SK-N-SH treated with all-trans-retinoic acid at 6 μM for 48 hours (cell line): ENCODE data around the gene C20orf202.

Source experiments
- ATAC-seq: fragments of 200-7000 bp; cut with Tn5 transposase; 3 replicates; pipeline ENCODE4 v1.9.1; 2020; ENCODE audit warnings: mild to moderate bottlenecking, moderate library complexity
- ARNTL ChIP-seq: fragments of 450-650 bp; formaldehyde crosslinking; IDR thresholded peaks from 2 replicates; pipeline ENCODE4 v1.5.0; 2020; ENCODE audit warnings: low read depth, mild to moderate bottlenecking, moderate library complexity, borderline replicate concordance
- BACH2 ChIP-seq: fragments of 250-450 bp; sonication (Bioruptor Pico); IDR thresholded peaks from 2 replicates; pipeline ENCODE4 v1.9.0; 2021; ENCODE audit warnings: mild to moderate bottlenecking, borderline replicate concordance
- CSDC2 ChIP-seq: fragments of 250-450 bp; sonication (Bioruptor Pico); IDR thresholded peaks from 2 replicates; pipeline ENCODE4 v1.5.0; 2020; ENCODE audit warnings: mild to moderate bottlenecking, moderate library complexity
- ESRRG ChIP-seq: fragments of 250-450 bp; sonication (Bioruptor Pico); IDR thresholded peaks from 2 replicates; pipeline ENCODE4 v1.6.1; 2021; ENCODE audit warnings: mild to moderate bottlenecking
- GLIS3 ChIP-seq: fragments of 250-450 bp; sonication (Bioruptor Pico); IDR thresholded peaks from 2 replicates; pipeline ENCODE4 v1.5.0; 2020; ENCODE audit warnings: mild to moderate bottlenecking, moderate library complexity
- ISL1 ChIP-seq: fragments of 250-450 bp; sonication (Bioruptor Pico); IDR thresholded peaks from 2 replicates; pipeline ENCODE4 v2.1.2; 2022; ENCODE audit warnings: mild to moderate bottlenecking, moderate library complexity
- OSR1 ChIP-seq: fragments of 250-450 bp; sonication (Bioruptor Pico); IDR thresholded peaks from 2 replicates; pipeline ENCODE4 v1.8.0; 2022; ENCODE audit warnings: moderate library complexity, mild to moderate bottlenecking, inconsistent platforms
- PATZ1 ChIP-seq: fragments of 250-450 bp; sonication (Bioruptor Pico); IDR thresholded peaks from 2 replicates; pipeline ENCODE4 v1.8.0; 2020; ENCODE audit warnings: mild to moderate bottlenecking, moderate library complexity, borderline replicate concordance
- POU6F1 ChIP-seq: fragments of 250-450 bp; sonication (Bioruptor Pico); IDR thresholded peaks from 2 replicates; pipeline ENCODE4 v1.8.0; 2021; ENCODE audit warnings: low read depth, mild to moderate bottlenecking, moderate library complexity, borderline replicate concordance
- PPARA ChIP-seq: fragments of 250-450 bp; sonication (Bioruptor Pico); IDR thresholded peaks from 2 replicates; pipeline ENCODE4 v1.5.0; 2020; ENCODE audit warnings: mild to moderate bottlenecking, borderline replicate concordance
- SNAI2 ChIP-seq: fragments of 250-450 bp; sonication (Bioruptor Pico); IDR thresholded peaks from 2 replicates; pipeline ENCODE4 v1.5.0; 2020; ENCODE audit warnings: mild to moderate bottlenecking, moderate library complexity
- TCF4 ChIP-seq: fragments of 250-450 bp; sonication (Bioruptor Pico); IDR thresholded peaks from 2 replicates; pipeline ENCODE4 v1.8.0; 2021; ENCODE audit warnings: mild to moderate bottlenecking, moderate library complexity, borderline replicate concordance
- TOX ChIP-seq: fragments of 250-450 bp; sonication (Bioruptor Pico); IDR thresholded peaks from 2 replicates; pipeline ENCODE4 v1.8.0; 2021; ENCODE audit warnings: mild to moderate bottlenecking, moderate library complexity, borderline replicate concordance
- TSHZ2 ChIP-seq: fragments of 250-450 bp; sonication (Bioruptor Pico); IDR thresholded peaks from 2 replicates; pipeline ENCODE4 v1.5.0; 2020; ENCODE audit warnings: mild to moderate bottlenecking, moderate library complexity
- ZC3H10 ChIP-seq: fragments of 250-450 bp; sonication (Bioruptor Pico); IDR thresholded peaks from 2 replicates; pipeline ENCODE4 v1.5.1; 2021; ENCODE audit warnings: mild to moderate bottlenecking, moderate library complexity
- ZFP3 ChIP-seq: fragments of 250-450 bp; sonication (Bioruptor Pico); IDR thresholded peaks from 2 replicates; pipeline ENCODE4 v1.5.0; 2020; ENCODE audit warnings: mild to moderate bottlenecking, moderate library complexity
- ZFP30 ChIP-seq: fragments of 450-650 bp; formaldehyde crosslinking; IDR thresholded peaks from 2 replicates; pipeline ENCODE4 v1.5.0; 2022; ENCODE audit warnings: mild to moderate bottlenecking, moderate library complexity
- ZNF70 ChIP-seq: fragments of 450-650 bp; formaldehyde crosslinking; IDR thresholded peaks from 2 replicates; pipeline ENCODE4 v1.5.0; 2020; ENCODE audit warnings: mild to moderate bottlenecking, moderate library complexity
- ZNF8 ChIP-seq: fragments of 450-650 bp; formaldehyde crosslinking; IDR thresholded peaks from 2 replicates; pipeline ENCODE4 v1.5.0; 2020; ENCODE audit warnings: mild to moderate bottlenecking, moderate library complexity
- TF ChIP-seq, protein P1 (sequence below): fragments of 250-450 bp; sonication (Bioruptor Pico); IDR thresholded peaks from 2 replicates; pipeline ENCODE4 v1.5.1; 2020; ENCODE audit warnings: low read depth, mild to moderate bottlenecking, moderate library complexity

Gene C20orf202

DNA sequence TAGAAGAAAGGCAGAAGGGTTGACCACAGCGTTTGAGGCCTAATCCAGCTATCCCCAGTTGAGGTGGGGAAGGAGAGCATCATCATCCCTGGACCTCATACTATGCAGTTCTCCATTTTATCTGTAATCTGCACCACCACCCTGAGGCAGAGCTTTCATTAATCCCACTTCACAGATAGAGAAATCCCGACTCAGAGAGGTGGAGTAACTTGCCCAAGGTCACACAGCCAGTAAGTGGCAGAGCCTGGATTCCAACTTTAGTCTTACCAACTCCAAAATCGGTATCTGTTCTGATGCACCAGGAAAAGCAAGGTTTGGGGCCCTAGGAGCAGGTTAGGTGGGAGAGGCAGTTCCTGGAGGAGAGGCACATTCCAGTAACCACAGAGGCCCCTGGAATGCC is 25.2 kb upstream of the C20orf202 start:
- TF ChIP-seq, protein P1, sequence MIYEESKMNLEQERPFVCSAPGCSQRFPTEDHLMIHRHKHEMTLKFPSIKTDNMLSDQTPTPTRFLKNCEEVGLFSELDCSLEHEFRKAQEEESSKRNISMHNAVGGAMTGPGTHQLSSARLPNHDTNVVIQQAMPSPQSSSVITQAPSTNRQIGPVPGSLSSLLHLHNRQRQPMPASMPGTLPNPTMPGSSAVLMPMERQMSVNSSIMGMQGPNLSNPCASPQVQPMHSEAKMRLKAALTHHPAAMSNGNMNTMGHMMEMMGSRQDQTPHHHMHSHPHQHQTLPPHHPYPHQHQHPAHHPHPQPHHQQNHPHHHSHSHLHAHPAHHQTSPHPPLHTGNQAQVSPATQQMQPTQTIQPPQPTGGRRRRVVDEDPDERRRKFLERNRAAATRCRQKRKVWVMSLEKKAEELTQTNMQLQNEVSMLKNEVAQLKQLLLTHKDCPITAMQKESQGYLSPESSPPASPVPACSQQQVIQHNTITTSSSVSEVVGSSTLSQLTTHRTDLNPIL (CRISPR knock-in tag): no peak
- TF ChIP-seq ZNF8 (no peak), PATZ1 (CRISPR knock-in tag) (no peak), CSDC2 (CRISPR knock-in tag) (no peak), ZC3H10 (CRISPR knock-in tag) (no peak), OSR1 (CRISPR knock-in tag) (no peak), ISL1 (CRISPR knock-in tag) (no peak), TCF4 (CRISPR knock-in tag) (no peak), ZFP3 (CRISPR knock-in tag) (no peak), PPARA (CRISPR knock-in tag) (no peak), SNAI2 (CRISPR knock-in tag) (no peak), ZNF70 (CRISPR knock-in tag) (no peak), TOX (CRISPR knock-in tag) (no peak), ESRRG (CRISPR knock-in tag) (no peak)
- TF ChIP-seq, all 23 proteins: peak for 0
- ATAC-seq: no peak

DNA sequence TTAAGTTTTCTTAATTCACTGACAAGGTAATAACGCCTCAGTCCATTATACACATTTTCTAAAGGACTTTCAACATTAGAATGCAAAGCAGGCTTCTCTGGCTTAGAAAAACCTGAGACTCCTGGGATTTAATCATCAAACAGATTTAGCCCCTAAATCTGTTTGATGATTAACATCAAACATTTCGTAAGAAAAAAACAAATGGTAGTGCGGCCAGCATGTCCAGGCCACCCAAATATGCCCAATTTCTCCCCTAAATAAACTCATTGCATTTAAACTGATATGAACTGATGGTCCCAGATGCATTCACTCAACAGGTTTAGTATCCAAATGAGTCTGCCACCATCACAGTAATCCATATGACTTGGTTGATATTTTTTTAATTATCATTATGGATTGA is 24.6 kb upstream of the C20orf202 start:
- no peak for TF ChIP-seq PATZ1 (CRISPR knock-in tag)
- TF ChIP-seq POU6F1 (CRISPR knock-in tag): no peak
- TF ChIP-seq TOX (CRISPR knock-in tag): no peak
- TF ChIP-seq ZFP30 (CRISPR knock-in tag): no peak
- no peak for TF ChIP-seq TCF4 (CRISPR knock-in tag)
- TF ChIP-seq BACH2 (CRISPR knock-in tag): no peak
- no peak for TF ChIP-seq TSHZ2 (CRISPR knock-in tag)
- TF ChIP-seq GLIS3 (CRISPR knock-in tag): no peak
- TF ChIP-seq, protein P1 (CRISPR knock-in tag): no peak
- no peak for TF ChIP-seq OSR1 (CRISPR knock-in tag)
- no peak for TF ChIP-seq PPARA (CRISPR knock-in tag)
- no peak for TF ChIP-seq ARNTL (CRISPR knock-in tag)

More for the DNA sequence above, 24.6 kb upstream of the C20orf202 start:
- no peak for ATAC-seq
